ENCODE data around the gene GNG7.
"Not testable (repeated sequence)": the region's sequence is repeated elsewhere in the genome, so short reads cannot be mapped to it uniquely, and the experiment has no call there.

Gene GNG7

GRCh38 chr19:2533686-2534422 lies 168.6 kb downstream of the GNG7 start:
- no peak for DNase-seq

- no peak for DNase-seq
These were observed 169.4 kb downstream of the GNG7 start for GRCh38 chr19:2533072-2533425.

- DNase-seq, result peak; percentile 99
These were observed 170.0 kb downstream of the GNG7 start for GRCh38 chr19:2532252-2533071.

- not testable (repeated sequence) for DNase-seq
These were observed 172.6 kb downstream of the GNG7 start for GRCh38 chr19:2529942-2530341.

GRCh38 chr19:2529473-2529918 lies 173.0 kb downstream of the GNG7 start:
- DNase-seq, result peak; percentile 93

GRCh38 chr19:2528675-2529101 lies 173.8 kb downstream of the GNG7 start:
- no peak for DNase-seq

GRCh38 chr19:2527686-2528085 lies 174.8 kb downstream of the GNG7 start:
- DNase-seq, result no peak

GRCh38 chr19:2527171-2527570 lies 175.3 kb downstream of the GNG7 start:
- DNase-seq, result no peak

- peak; percentile 93 for DNase-seq
These were observed 177.4 kb downstream of the GNG7 start for GRCh38 chr19:2524840-2525723.

- no peak for DNase-seq
These were observed 178.1 kb downstream of the GNG7 start for GRCh38 chr19:2524361-2524839.

GRCh38 chr19:2523630-2524311 lies 178.7 kb downstream of the GNG7 start:
- DNase-seq, result peak; percentile 96

GRCh38 chr19:2519482-2519881 lies 183.0 kb downstream of the GNG7 start:
- DNase-seq, result no peak

GRCh38 chr19:2518856-2519255 lies 183.6 kb downstream of the GNG7 start:
- DNase-seq, result not testable (repeated sequence)

- peak; percentile 57 for DNase-seq
These were observed 184.5 kb downstream of the GNG7 start for GRCh38 chr19:2517881-2518601.

- DNase-seq, result no peak
These were observed 185.8 kb downstream of the GNG7 start for GRCh38 chr19:2516727-2517126.

GRCh38 chr19:2514981-2515518 lies 187.4 kb downstream of the GNG7 start:
- DNase-seq, result no peak

GRCh38 chr19:2512523-2513431 lies 189.7 kb downstream of the GNG7 start:
- DNase-seq, result no peak

- no peak for DNase-seq
These were observed 190.5 kb downstream of the GNG7 start for GRCh38 chr19:2511991-2512390.

- DNase-seq, result no peak
These were observed 190.9 kb downstream of the GNG7 start for GRCh38 chr19:2511570-2511969.

- DNase-seq, result no peak
These were observed 193.4 kb downstream of the GNG7 start for GRCh38 chr19:2509096-2509495.

All from fibroblast of skin of scalp (primary cell).